IMR-90 (cell line): Measurements from ENCODE around the gene DSN1. TPM values are rescaled to one million over a fixed set of nuclear protein-coding genes. Genes with fewer than 3 reads are reported as not detected.

ENCODE experiments used
- ATAC-seq: fragments of 200-7000 bp; cut with Tn5 transposase; 2 replicates; pipeline ENCODE4 v1.9.1; 2020; ENCODE audit warnings: low read depth, mild to moderate bottlenecking, moderate library complexity
- BruUV-seq: library from RNA; stranded (reverse); fragments of 400-500 nt; replicated peaks from 2 replicates; lab custom pipeline; 2021; lab: Mats Ljungman, UMichigan
- CTCF ChIA-PET: fragments of 300-600 bp; formaldehyde crosslinking; extraction: SDS; loops from one replicate; lab custom pipeline; 2021; ENCODE audit warnings: antibody characterized with exemption; lab: Yijun Ruan, JAX
- POLR2A ChIA-PET: fragments of 300-600 bp; sonication (Branson Sonifier 250); formaldehyde crosslinking; loops from one replicate; lab custom pipeline; 2022; ENCODE audit warnings: antibody characterized with exemption; ENCODE audit not compliant: unreplicated experiment; lab: Charles Lee
- DNase-seq: peaks from one replicate; pipeline ENCODE4 v3.0.0; 2013
- H2AFZ ChIP-seq: replicated peaks from 2 replicates; pipeline ENCODE3; 2013; ENCODE audit warnings: low read length, mild to moderate bottlenecking; ENCODE audit not compliant: poor library complexity
- H2AK5ac ChIP-seq: 2 replicates; pipeline ENCODE4 v1.6.1; 2013; ENCODE audit warnings: low read depth, low read length, inconsistent platforms
- H2AK9ac ChIP-seq: replicated peaks from 2 replicates; pipeline ENCODE3; 2013; ENCODE audit warnings: mild to moderate bottlenecking, low read depth, low read length, moderate library complexity; ENCODE audit not compliant: poor library complexity
- H2BK120ac ChIP-seq: 2 replicates; pipeline ENCODE4 v1.6.1; 2013; ENCODE audit warnings: low read depth, low read length, inconsistent platforms
- H2BK15ac ChIP-seq: 3 replicates; pipeline ENCODE4 v1.6.1; 2013; ENCODE audit warnings: low read depth, low read length, inconsistent platforms
- H2BK20ac ChIP-seq: 2 replicates; pipeline ENCODE4 v1.6.1; 2013; ENCODE audit warnings: low read depth, mild to moderate bottlenecking, inconsistent platforms, low read length, moderate library complexity
- H2BK5ac ChIP-seq: 2 replicates; pipeline ENCODE4 v1.6.1; 2013; ENCODE audit warnings: mild to moderate bottlenecking, low read depth, low read length, inconsistent platforms; ENCODE audit not compliant: poor library complexity, severe bottlenecking
- H3K14ac ChIP-seq: replicated peaks from 2 replicates; pipeline ENCODE4 v1.6.1; 2013; ENCODE audit warnings: low read depth, low read length, inconsistent platforms
- H3K18ac ChIP-seq: 2 replicates; pipeline ENCODE4 v1.6.1; 2013; ENCODE audit warnings: low read depth, low read length, control low read depth
- H3K23ac ChIP-seq: 2 replicates; pipeline ENCODE4 v1.6.1; 2013; ENCODE audit warnings: low read depth, low read length, inconsistent platforms
- H3K27ac ChIP-seq: 2 replicates; pipeline ENCODE4 v1.5.1; 2013; ENCODE audit warnings: mild to moderate bottlenecking, control low read depth, low read length; ENCODE audit not compliant: insufficient read depth
- H3K27me3 ChIP-seq: 2 replicates; pipeline ENCODE4 v1.6.1; 2013; ENCODE audit warnings: low read length; ENCODE audit not compliant: control insufficient read depth, insufficient read depth
- H3K36me3 ChIP-seq: 2 replicates; pipeline ENCODE4 v1.6.1; 2013; ENCODE audit warnings: low read length, mixed read lengths; ENCODE audit not compliant: control insufficient read depth, insufficient read depth
- H3K4ac ChIP-seq: 2 replicates; pipeline ENCODE4 v1.6.1; 2013; ENCODE audit warnings: low read depth, low read length, inconsistent platforms
- H3K4me1 ChIP-seq: 2 replicates; pipeline ENCODE4 v1.6.1; 2013; ENCODE audit warnings: low read length, mixed read lengths; ENCODE audit not compliant: control insufficient read depth, insufficient read depth
- H3K4me2 ChIP-seq: 2 replicates; pipeline ENCODE4 v1.6.1; 2013; ENCODE audit warnings: low read depth, mild to moderate bottlenecking, control low read depth, low read length, moderate library complexity
- H3K4me3 ChIP-seq: 2 replicates; pipeline ENCODE4 v1.5.1; 2013; ENCODE audit warnings: low read depth, mild to moderate bottlenecking, control low read depth, low read length, moderate library complexity; ENCODE audit not compliant: insufficient read depth
- H3K56ac ChIP-seq: 2 replicates; pipeline ENCODE4 v1.6.1; 2013; ENCODE audit warnings: low read length, inconsistent platforms; ENCODE audit not compliant: insufficient read depth; ENCODE audit errors: extremely low read depth
- H3K79me1 ChIP-seq, 2 experiments: 2 replicates each; pipeline ENCODE4 v1.6.1; 2013; ENCODE audit warnings: low read length in 2 of 2, inconsistent platforms in 1 of 2, low read depth in 1 of 2
- H3K9ac ChIP-seq: 2 replicates; pipeline ENCODE4 v1.6.1; 2013; ENCODE audit warnings: low read depth, low read length, control low read depth
- H3K9me1 ChIP-seq: 2 replicates; pipeline ENCODE4 v1.6.1; 2013; ENCODE audit warnings: low read length, inconsistent platforms; ENCODE audit not compliant: insufficient read depth
- H3K9me3 ChIP-seq: 2 replicates; pipeline ENCODE4 v1.6.1; 2013; ENCODE audit warnings: low read length; ENCODE audit not compliant: control insufficient read depth, insufficient read depth
- H4K20me1 ChIP-seq: 2 replicates; pipeline ENCODE4 v1.6.1; 2013; ENCODE audit warnings: low read length, inconsistent platforms; ENCODE audit not compliant: insufficient read depth
- H4K5ac ChIP-seq: 2 replicates; pipeline ENCODE4 v1.6.1; 2013; ENCODE audit warnings: mild to moderate bottlenecking, low read depth, low read length, control low read depth
- H4K8ac ChIP-seq, 2 experiments: 2 replicates each; pipeline ENCODE4 v1.6.1; 2013; ENCODE audit warnings: low read depth in 2 of 2, low read length in 2 of 2, control low read depth in 1 of 2, inconsistent platforms in 1 of 2
- H4K91ac ChIP-seq: 2 replicates; pipeline ENCODE4 v1.6.1; 2013; ENCODE audit warnings: low read depth, low read length, inconsistent platforms; ENCODE audit not compliant: insufficient read depth
- BHLHE40 ChIP-seq: fragments of 150-350 bp; IDR thresholded peaks from 2 replicates; pipeline ENCODE4 v1.6.1; 2016; ENCODE audit warnings: mild to moderate bottlenecking, low read depth, low read length
- CEBPB ChIP-seq: IDR thresholded peaks from 2 replicates; pipeline ENCODE4 v1.6.1; 2012; ENCODE audit warnings: low read depth, low read length, improper control_type of control experiment
- CHD1 ChIP-seq: IDR thresholded peaks from 2 replicates; pipeline ENCODE4 v1.6.1; 2012; ENCODE audit warnings: low read depth, low read length, improper control_type of control experiment
- CTCF ChIP-seq: conservative IDR thresholded peaks from 2 replicates; pipeline ENCODE4 v1.5.1; 2012; ENCODE audit warnings: mild to moderate bottlenecking, low read depth, low read length, improper control_type of control experiment
- ELK1 ChIP-seq: fragments of 150-350 bp; IDR thresholded peaks from 2 replicates; pipeline ENCODE4 v1.6.1; 2016; ENCODE audit warnings: low read depth, mild to moderate bottlenecking, low read length, moderate library complexity, borderline replicate concordance
- FOS ChIP-seq: fragments of 150-350 bp; IDR thresholded peaks from 2 replicates; pipeline ENCODE4 v1.6.1; 2016; ENCODE audit warnings: low read depth, low read length
- MAFK ChIP-seq: IDR thresholded peaks from 2 replicates; pipeline ENCODE4 v1.6.1; 2012; ENCODE audit warnings: low read depth, low read length, improper control_type of control experiment
- MAZ ChIP-seq: IDR thresholded peaks from 2 replicates; pipeline ENCODE4 v1.6.1; 2012; ENCODE audit warnings: low read depth, mild to moderate bottlenecking, low read length, improper control_type of control experiment, moderate library complexity, borderline replicate concordance
- MXI1 ChIP-seq: IDR thresholded peaks from 2 replicates; pipeline ENCODE4 v1.6.1; 2012; ENCODE audit warnings: low read depth, mild to moderate bottlenecking, low read length, moderate library complexity, borderline replicate concordance
- NFE2L2 ChIP-seq: fragments of 150-350 bp; IDR thresholded peaks from 2 replicates; pipeline ENCODE4 v1.6.1; 2016; ENCODE audit warnings: low read depth, mild to moderate bottlenecking, low read length
- POLR2A ChIP-seq: IDR thresholded peaks from 2 replicates; pipeline ENCODE4 v1.6.1; 2012; ENCODE audit warnings: mild to moderate bottlenecking, low read depth, low read length
- RAD21 ChIP-seq: IDR thresholded peaks from 2 replicates; pipeline ENCODE4 v1.6.1; 2012; ENCODE audit warnings: low read length, improper control_type of control experiment
- RCOR1 ChIP-seq: IDR thresholded peaks from 2 replicates; pipeline ENCODE4 v1.6.1; 2012; ENCODE audit warnings: mild to moderate bottlenecking, low read length, improper control_type of control experiment; ENCODE audit not compliant: insufficient replicate concordance
- RFX5 ChIP-seq: IDR thresholded peaks from 2 replicates; pipeline ENCODE4 v1.8.0; 2012; ENCODE audit warnings: low read depth, mild to moderate bottlenecking, low read length, moderate library complexity
- SMC3 ChIP-seq: fragments of 150-350 bp; IDR thresholded peaks from 2 replicates; pipeline ENCODE4 v1.6.1; 2016; ENCODE audit warnings: low read depth, mild to moderate bottlenecking, antibody characterized with exemption, low read length, moderate library complexity
- USF2 ChIP-seq: fragments of 150-350 bp; IDR thresholded peaks from 2 replicates; pipeline ENCODE4 v1.6.1; 2017; ENCODE audit warnings: mild to moderate bottlenecking, antibody characterized with exemption, low read length, low read depth
- WGBS, 2 experiments: methylation state at CpG; one replicate each; pipeline versions ENCODE4 v1.1.5 to v1.1.7; 2013; ENCODE audit warnings: missing lambda C conversion rate in 2 of 2; ENCODE audit not compliant: insufficient read length in 1 of 2; ENCODE audit errors: extremely low coverage in 2 of 2; 5-methylcytosine and 5-hydroxymethylcytosine counted together
- dilution Hi-C: fragments of 300-500 bp; cut with HindIII; formaldehyde crosslinking; loops from one replicate; pipeline ENCODE4 v1.14.3; 2018; ENCODE audit warnings: low sequenced_read_pairs; ENCODE audit not compliant: unreplicated experiment
- in situ Hi-C: fragments of 300-500 bp; cut with MboI; formaldehyde crosslinking; loops from 3 replicates; pipeline ENCODE4 v1.14.3; 2019; ENCODE audit warnings: low sequenced_read_pairs, inconsistent platforms, mixed read lengths
- intact Hi-C: fragments of 100-400 bp; cut with micrococcal nuclease; formaldehyde crosslinking; loops from 2 replicates; pipeline ENCODE4 v1.10.0; 2022
- polyA plus RNA-seq, 3 experiments: library from polyadenylated mRNA; depleted of rRNA; stranded (reverse); fragments of >200 nt; gene quantifications; 2 replicates each; pipeline ENCODE4 v1.2.3, GENCODE V29; 2012; ENCODE audit warnings: low replicate concordance in 1 of 3
- total RNA-seq: library from RNA; depleted of rRNA; stranded (reverse); fragments of >200 nt; gene quantifications from 2 replicates; pipeline ENCODE4 v1.2.3, GENCODE V29; 2012

DSN1 gene
- total and polyA plus RNA-seq, 2 of the 4 experiments (the other 2 are of a cell fraction) = 10.5 to 16.3 TPM

- peaks cover 33% of the 10 kb centered on the region for H3K36me3 ChIP-seq
- H3K79me1 ChIP-seq = peaks cover 27 to 63% of the 10 kb centered on the region in 2 experiments
- H3K27me3 ChIP-seq = no peaks in the 10 kb centered on the region
- TF ChIP-seq CHD1 (no peak), MAZ (no peak), BHLHE40 (no peak), RAD21 (no peak), RFX5 (no peak), MAFK (no peak), CTCF (no peak), MXI1 (no peak), CEBPB (no peak), USF2 (no peak), SMC3 (no peak), ELK1 (no peak), FOS (no peak), POLR2A (no peak), RCOR1 (no peak), NFE2L2 (no peak)
- no peak overlapping the region for H4K5ac ChIP-seq
- H3K9me1 ChIP-seq = 0 out of 2 replicates have a peak, but pooled peaks cover under 1% of the 10 kb centered on the region
- H4K20me1 ChIP-seq = peaks cover 8% of the 10 kb centered on the region; the same call in 1 of the 2 replicates
- ATAC-seq (no peak), DNase-seq (no peak)
- H3K4ac ChIP-seq = no peak overlapping the region
- no peak overlapping the region for H4K91ac ChIP-seq
- no peak overlapping the region for H2AK5ac ChIP-seq
- H3K18ac ChIP-seq = no peak overlapping the region
- POLR2A ChIA-PET = no interaction called here
- no peak overlapping the region for H2BK5ac ChIP-seq
- no peak overlapping the region for H2AFZ ChIP-seq
- H3K4me1 ChIP-seq = no peaks in the 10 kb centered on the region
- no peak overlapping the region for H3K27ac ChIP-seq
- no peak overlapping the region for H3K9ac ChIP-seq
- no TSS peak for BruUV-seq
- H3K56ac ChIP-seq = no peak overlapping the region
- H4K8ac ChIP-seq = no peak overlapping the region
- no peaks in the 10 kb centered on the region for H3K9me3 ChIP-seq
- no peak overlapping the region for H3K23ac ChIP-seq
- dilution Hi-C loops (no loop called here), in situ Hi-C loops (no loop called here), intact Hi-C loops (loop anchor here (1.0 to 5.0 kb wide), 2 partner anchors 71 to 95 kb away; a partner anchor contains a TSS)
- CTCF ChIA-PET = interaction anchor here (0.6 to 2.1 kb wide), 3 partner anchors 17 to 95 kb away, joined by 3 to 6 read pairs (median 4); partner anchors contain the start of gene DSN1
- no peak overlapping the region for H3K14ac ChIP-seq
- H2AK9ac ChIP-seq = no peak overlapping the region
- no peak overlapping the region for H3K4me2 ChIP-seq
- 86% methylated on average over 1 of the region's 5 CpGs; no CpG with 5 or more reads in 1 of the 2 experiments for WGBS, 2 experiments
- no peak overlapping the region for H2BK20ac ChIP-seq
- no peak overlapping the region for H2BK15ac ChIP-seq
- H2BK120ac ChIP-seq = no peak overlapping the region
- H3K4me3 ChIP-seq = no peak overlapping the region
Observed at GRCh38 chr20:36791862-36792261, 18.3 kb upstream of the DSN1 start.
